Left ventricle myocardium superior (tissue), 1 donor: ENCODE data around the gene FAXDC2. TPM values are rescaled to one million over a fixed set of nuclear protein-coding genes. Genes with fewer than 3 reads are reported as not detected.
"Not testable (repeated sequence)": the region's sequence is repeated elsewhere in the genome, so short reads cannot be mapped to it uniquely, and the experiment has no call there.

ENCODE experiments used
- ATAC-seq: fragments of 200-7000 bp; cut with Tn5 transposase; one replicate; pipeline ENCODE4 v1.9.1; 2020; ENCODE audit warnings: mild to moderate bottlenecking, moderate library complexity
- DNase-seq: peaks from one replicate; pipeline ENCODE4 v3.0.0-alpha.2; 2020
- intact Hi-C: fragments of 100-400 bp; cut with micrococcal nuclease; formaldehyde crosslinking; loops from one replicate; pipeline ENCODE4 v1.11.0; 2022
- total RNA-seq: library from RNA; stranded (reverse); fragmentation: NEBNext Ultra II Directional; extraction: Animal tissue kit (Norgen Biotek cat#: 25700); gene quantifications from one replicate; pipeline ENCODE4 v1.2.1, GENCODE V29; 2021
- donor health status: DM: no; HTN: yes; CAD: no; lungs with severe emphysema.

The FAXDC2 gene
- total RNA-seq, 1 donor from 2014 or later = 26.1 TPM

GRCh38 chr5:154836225-154836624 lies 14.2 kb downstream of the FAXDC2 start:
- DNase-seq = no peak
- no peak for ATAC-seq
- intact Hi-C loops = no loop called here

- intact Hi-C loops, ATAC-seq, DNase-seq: not testable (repeated sequence)
Observed at GRCh38 chr5:154835701-154836052, 14.7 kb downstream of the FAXDC2 start.

- intact Hi-C loops = no loop called here
- DNase-seq (no peak), ATAC-seq (no peak)
Observed at GRCh38 chr5:154834053-154834452, 16.4 kb downstream of the FAXDC2 start.

- DNase-seq, intact Hi-C loops, ATAC-seq: not testable (repeated sequence)
Observed at GRCh38 chr5:154832804-154833203, 17.6 kb downstream of the FAXDC2 start.

GRCh38 chr5:154831451-154831850 lies 19.0 kb downstream of the FAXDC2 start:
- no peak for ATAC-seq
- intact Hi-C loops = no loop called here
- no peak for DNase-seq

GRCh38 chr5:154830596-154830995 lies 19.8 kb downstream of the FAXDC2 start:
- ATAC-seq = no peak
- intact Hi-C loops = no loop called here

GRCh38 chr5:154830219-154830595 lies 20.2 kb downstream of the FAXDC2 start:
- ATAC-seq (no peak), DNase-seq (no peak)
- intact Hi-C loops = no loop called here

More at GRCh38 chr5:154830596-154830995, 19.8 kb downstream of the FAXDC2 start:
- no peak for DNase-seq

- no peak for DNase-seq
- no peak for ATAC-seq
- intact Hi-C loops = no loop called here
Observed at GRCh38 chr5:154829589-154830218, 20.7 kb downstream of the FAXDC2 start.

GRCh38 chr5:154829181-154829588 lies 21.2 kb downstream of the FAXDC2 start:
- no peak for DNase-seq
- intact Hi-C loops = no loop called here
- no peak for ATAC-seq

GRCh38 chr5:154824070-154824469 lies 26.3 kb downstream of the FAXDC2 start:
- intact Hi-C loops = no loop called here
- DNase-seq (no peak), ATAC-seq (no peak)

GRCh38 chr5:154823605-154824004 lies 26.8 kb downstream of the FAXDC2 start:
- no peak for ATAC-seq
- intact Hi-C loops = no loop called here
- DNase-seq = no peak

GRCh38 chr5:154822896-154823295 lies 27.5 kb downstream of the FAXDC2 start:
- intact Hi-C loops, DNase-seq, ATAC-seq: not testable (repeated sequence)

- intact Hi-C loops = no loop called here
- ATAC-seq (no peak), DNase-seq (no peak)
Observed at GRCh38 chr5:154820383-154820782, 30.0 kb downstream of the FAXDC2 start.

- DNase-seq = no peak
- no peak for ATAC-seq
- intact Hi-C loops = no loop called here
Observed at GRCh38 chr5:154819546-154819945, 30.9 kb downstream of the FAXDC2 start.

GRCh38 chr5:154818471-154819116 lies 31.8 kb downstream of the FAXDC2 start:
- ATAC-seq (peak; percentile 12), DNase-seq (no peak)
- intact Hi-C loops = no loop called here

GRCh38 chr5:154817815-154818214 lies 32.6 kb downstream of the FAXDC2 start:
- DNase-seq (no peak), ATAC-seq (no peak)
- intact Hi-C loops = no loop called here

- intact Hi-C loops = no loop called here
- DNase-seq (no peak), ATAC-seq (no peak)
Observed at GRCh38 chr5:154816891-154817492, 33.4 kb downstream of the FAXDC2 start.

GRCh38 chr5:154815684-154816247 lies 34.6 kb downstream of the FAXDC2 start:
- ATAC-seq = no peak

GRCh38 chr5:154815025-154815424 lies 35.4 kb downstream of the FAXDC2 start:
- intact Hi-C loops = no loop called here
- ATAC-seq = no peak
- DNase-seq = no peak

More at GRCh38 chr5:154815684-154816247, 34.6 kb downstream of the FAXDC2 start:
- no peak for DNase-seq
- intact Hi-C loops = no loop called here

- DNase-seq (peak; percentile 37), ATAC-seq (no peak)
- intact Hi-C loops = loop anchor here (5.0 kb wide), 1 partner anchor 161 kb away; no protein-coding TSS in a partner anchor
Observed at GRCh38 chr5:154813736-154814135, 36.7 kb downstream of the FAXDC2 start.
